ENCODE results near the gene TRAPPC3L. TPM values are rescaled to one million over a fixed set of nuclear protein-coding genes. Genes with fewer than 3 reads are reported as not detected.

TRAPPC3L gene
- total RNA-seq, 2 donors from 2014 or later: not detected

GRCh38 chr6:116571683-116572000 lies 26.2 kb upstream of the TRAPPC3L start:
- peak; percentile 47 for ATAC-seq
- intact Hi-C loops (cut with DNase I): no loop called here

DNA sequence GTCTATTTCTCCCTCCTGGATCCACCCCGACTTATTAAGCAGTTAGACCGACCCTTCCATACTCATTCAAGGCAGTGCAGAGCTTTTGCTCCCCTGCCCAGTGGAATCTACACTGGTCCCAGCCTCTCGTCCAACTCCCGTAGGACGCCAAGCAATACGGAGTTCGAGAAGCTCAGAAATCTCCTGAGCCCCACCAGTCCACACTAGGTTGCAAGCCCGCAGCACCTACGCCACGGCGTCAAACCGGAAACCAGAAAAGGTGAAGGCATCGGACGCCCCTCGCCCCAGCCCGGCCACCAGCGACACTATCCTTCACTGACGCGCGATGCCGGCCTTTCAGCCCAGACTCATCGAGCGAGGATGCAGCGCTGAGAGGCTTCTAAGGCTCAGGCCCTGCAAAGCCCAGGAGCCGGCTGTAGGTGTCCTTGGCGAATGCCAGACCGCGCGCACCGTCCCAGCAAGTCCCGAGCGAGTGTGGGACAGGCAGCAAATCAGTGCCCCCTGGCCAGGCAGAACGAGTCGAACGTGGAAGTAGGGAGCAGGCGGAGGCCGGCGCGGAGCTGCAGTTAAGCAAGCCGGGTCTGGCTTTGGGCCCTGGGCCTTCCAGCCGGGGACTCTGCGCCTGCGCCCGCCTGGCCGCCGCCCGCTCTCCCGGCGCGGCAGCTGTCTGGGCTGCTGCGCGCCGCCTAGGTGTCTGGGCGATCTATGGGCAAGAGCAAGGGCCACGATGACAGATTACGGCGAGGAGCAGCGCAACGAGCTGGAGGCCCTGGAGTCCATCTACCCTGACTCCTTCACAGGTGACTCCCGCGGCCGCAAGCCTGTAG lies 25.6 kb upstream of the TRAPPC3L start, which contains the start of gene RWDD1:
Gene RWDD1, plus strand, starts transcription at position 649 of the 827 bp plus-strand sequence. Its CDS starts 79 bp downstream, at position 728.
- DNase-seq (peak; percentile 99), ATAC-seq (peak; percentile 97)
- H3K27me3 ChIP-seq: no peaks in the 10 kb centered on the region
- no peaks in the 10 kb centered on the region for H3K9me3 ChIP-seq
- no peaks in the 10 kb centered on the region for H3K36me3 ChIP-seq (replicated peaks in 1 of 2; ENCODE audit: insufficient read depth in 1 of 2, low read depth in 2 of 2)
- WGBS, 2 donors: 0 to 1% methylated on average over 10 to 62 of the region's 62 CpGs
- TF ChIP-seq CTCF (IDR thresholded peaks at IDR 0.05): peak in 4 of 7 experiments; percentile 27 to 41 (median 32)
- peak; percentile 77 to 91 (median 84) for TF ChIP-seq POLR2A (IDR thresholded peaks at IDR 0.05)
- H3K27ac ChIP-seq: peak within 1 kb of the TSS; percentile 65 to 96 (median 92)
- intact Hi-C loops (cut with DNase I): no loop called here
- peak within 1 kb of the TSS; percentile 63 to 87 for H3K4me3 ChIP-seq
- H3K4me1 ChIP-seq: peaks cover 18% of the 10 kb centered on the region

More at GRCh38 chr6:116571683-116572000, 26.2 kb upstream of the TRAPPC3L start:
- Histone ChIP-seq H3K9me3 (no peaks in the 10 kb centered on the region), H3K27me3 (no peaks in the 10 kb centered on the region), H3K27ac (peak overlapping the region; percentile 65 to 96 (median 92)), H3K36me3 (replicated peaks in 1 of 2; ENCODE audit: insufficient read depth in 1 of 2, low read depth in 2 of 2) (no peaks in the 10 kb centered on the region), H3K4me1 (peaks cover 18% of the 10 kb centered on the region), H3K4me3 (peak overlapping the region; percentile 7 to 81)
- 0% methylated on average over 10 to 12 of the region's 12 CpGs for WGBS, 2 donors
- TF ChIP-seq CTCF (IDR thresholded peaks at IDR 0.05) (no peak), POLR2A (IDR thresholded peaks at IDR 0.05) (no peak)
- no peak for DNase-seq

GRCh38 chr6:116568821-116569755 lies 23.6 kb upstream of the TRAPPC3L start:
- intact Hi-C loops (cut with DNase I): loop anchor here (5.0 kb wide), 1 partner anchor 297 kb away; no protein-coding TSS in a partner anchor
- peaks cover 24% of the 10 kb centered on the region for H3K4me1 ChIP-seq
- H3K9me3 ChIP-seq: no peaks in the 10 kb centered on the region
- H3K36me3 ChIP-seq (replicated peaks in 1 of 2; ENCODE audit: insufficient read depth in 1 of 2, low read depth in 2 of 2): no peaks in the 10 kb centered on the region
- H3K27me3 ChIP-seq: peaks cover 0 to 3% of the 10 kb centered on the region in 2 donors
- no peak for TF ChIP-seq POLR2A (IDR thresholded peaks at IDR 0.05)
- no peak for TF ChIP-seq CTCF (IDR thresholded peaks at IDR 0.05)
- DNase-seq (no peak), ATAC-seq (no peak)
- H3K27ac ChIP-seq: no peak overlapping the region
- WGBS, 2 donors: 61 to 63% methylated on average over 7 of the region's 7 CpGs
- H3K4me3 ChIP-seq: no peak overlapping the region

DNA sequence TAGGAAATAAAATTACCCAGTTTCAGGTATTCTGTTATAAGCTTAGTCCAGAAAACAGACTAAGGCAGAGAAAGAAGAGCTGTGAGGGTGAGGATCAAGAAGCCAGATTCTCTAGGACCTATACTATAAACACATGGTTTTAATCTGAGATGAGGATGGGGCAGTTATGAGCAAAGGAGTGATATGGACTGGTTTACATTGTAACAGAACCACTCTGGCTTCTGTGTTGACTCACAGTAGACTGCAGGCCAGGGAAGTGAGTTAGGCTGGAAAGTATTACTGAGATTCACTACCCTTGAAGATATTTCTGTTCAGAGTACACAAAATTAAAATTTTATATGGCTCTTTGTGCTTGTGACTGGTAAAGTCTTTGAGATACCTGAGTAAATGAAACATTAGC lies 22.6 kb upstream of the TRAPPC3L start:
- H3K4me1 ChIP-seq: peaks cover 18% of the 10 kb centered on the region
- peaks cover 0 to 3% of the 10 kb centered on the region in 2 donors for H3K27me3 ChIP-seq
- no peaks in the 10 kb centered on the region for H3K9me3 ChIP-seq
- no peak for TF ChIP-seq POLR2A (IDR thresholded peaks at IDR 0.05)
- TF ChIP-seq CTCF (IDR thresholded peaks at IDR 0.05): no peak
- DNase-seq (no peak), ATAC-seq (no peak)
- intact Hi-C loops (cut with DNase I): loop anchor here (5.0 kb wide), 1 partner anchor 296 kb away; no protein-coding TSS in a partner anchor
- no peaks in the 10 kb centered on the region for H3K36me3 ChIP-seq (replicated peaks in 1 of 2; ENCODE audit: insufficient read depth in 1 of 2, low read depth in 2 of 2)
- H3K4me3 ChIP-seq: no peak overlapping the region
- no peak overlapping the region for H3K27ac ChIP-seq

Data from body of pancreas (tissue), 4 donors.